Measurements from ENCODE around the gene SFXN5. TPM values are rescaled to one million over a fixed set of nuclear protein-coding genes. Genes with fewer than 3 reads are reported as not detected.

Gene SFXN5
- total RNA-seq, 1 donor from 2014 or later, result 14.9 TPM

DNA sequence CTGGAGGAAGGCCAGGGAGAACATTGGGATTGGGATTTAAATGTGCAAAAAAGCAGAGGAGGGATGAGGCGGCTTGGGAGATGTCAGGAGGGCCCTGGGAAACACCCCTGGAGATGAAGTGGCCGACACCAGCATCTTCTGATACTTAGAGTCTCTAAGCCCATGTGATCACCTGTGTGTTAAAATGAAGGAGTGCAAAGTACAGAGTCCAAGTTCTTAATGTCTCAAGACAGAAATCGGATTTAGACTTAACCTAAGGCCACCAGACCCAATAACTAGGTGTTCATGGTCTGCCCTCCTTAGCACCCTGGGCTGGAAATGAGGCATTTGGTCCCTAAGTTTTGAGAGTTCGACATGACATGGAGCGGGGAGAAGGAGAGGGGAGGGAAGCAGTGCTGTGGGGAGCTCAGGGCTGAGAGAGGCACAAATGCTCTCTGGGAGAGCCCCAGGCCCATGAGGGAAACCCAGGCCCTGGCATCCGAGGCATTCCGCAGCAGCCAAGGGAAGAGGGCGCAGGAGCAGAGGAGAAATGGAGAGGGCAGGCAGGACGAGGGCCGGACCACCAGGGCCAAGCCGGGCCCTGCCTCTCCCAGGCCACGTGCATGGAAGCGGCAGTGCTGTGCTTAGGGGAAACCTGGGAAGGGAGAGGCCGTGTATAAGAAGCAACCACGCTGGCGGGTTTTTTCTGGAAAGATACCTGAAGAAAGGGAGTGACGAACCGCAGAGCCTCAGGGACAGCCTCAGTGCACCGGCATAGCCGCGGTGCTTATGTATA is 63.3 kb downstream of the SFXN5 start:
- Histone ChIP-seq H2AFZ (ENCODE audit: low read depth, low read length) (no peak overlapping the region), H3K27ac (ENCODE audit: low read depth, low read length) (no peak overlapping the region), H3K79me2 (ENCODE audit: insufficient read depth, low read length) (no peaks in the 10 kb centered on the region), H3K36me3 (ENCODE audit: insufficient read depth, low read length) (no peaks in the 10 kb centered on the region), H3K27me3 (ENCODE audit: insufficient read depth, low read length) (no peaks in the 10 kb centered on the region), H3K9ac (ENCODE audit: low read length) (no peak overlapping the region), H4K20me1 (ENCODE audit: insufficient read depth, low read length) (peaks cover 7% of the 10 kb centered on the region), H3K4me1 (ENCODE audit: insufficient read depth, low read length) (no peaks in the 10 kb centered on the region), H3K4me2 (ENCODE audit: low read length) (no peak overlapping the region), H3K9me3 (ENCODE audit: insufficient read depth, low read depth, low read length) (no peaks in the 10 kb centered on the region), H3K4me3 (ENCODE audit: insufficient read depth, low read depth, low read length) (no peak overlapping the region)
- DNase-seq (ENCODE audit: low read depth), result no peak
- Mint-ChIP-seq H3K4me3 (ENCODE audit: unreplicated experiment) (no peak overlapping the region), H3K4me1 (ENCODE audit: low read depth, unreplicated experiment) (peaks cover 7% of the 10 kb centered on the region), H3K27ac (ENCODE audit: unreplicated experiment) (no peak overlapping the region), H3K36me3 (ENCODE audit: low read depth, unreplicated experiment) (peaks cover 26% of the 10 kb centered on the region), H3K9me3 (ENCODE audit: unreplicated experiment) (peaks cover 3% of the 10 kb centered on the region), H3K27me3 (ENCODE audit: low read depth, unreplicated experiment) (peaks cover 3% of the 10 kb centered on the region)
- no peak for FAIRE-seq
- TF ChIP-seq, protein P1, sequence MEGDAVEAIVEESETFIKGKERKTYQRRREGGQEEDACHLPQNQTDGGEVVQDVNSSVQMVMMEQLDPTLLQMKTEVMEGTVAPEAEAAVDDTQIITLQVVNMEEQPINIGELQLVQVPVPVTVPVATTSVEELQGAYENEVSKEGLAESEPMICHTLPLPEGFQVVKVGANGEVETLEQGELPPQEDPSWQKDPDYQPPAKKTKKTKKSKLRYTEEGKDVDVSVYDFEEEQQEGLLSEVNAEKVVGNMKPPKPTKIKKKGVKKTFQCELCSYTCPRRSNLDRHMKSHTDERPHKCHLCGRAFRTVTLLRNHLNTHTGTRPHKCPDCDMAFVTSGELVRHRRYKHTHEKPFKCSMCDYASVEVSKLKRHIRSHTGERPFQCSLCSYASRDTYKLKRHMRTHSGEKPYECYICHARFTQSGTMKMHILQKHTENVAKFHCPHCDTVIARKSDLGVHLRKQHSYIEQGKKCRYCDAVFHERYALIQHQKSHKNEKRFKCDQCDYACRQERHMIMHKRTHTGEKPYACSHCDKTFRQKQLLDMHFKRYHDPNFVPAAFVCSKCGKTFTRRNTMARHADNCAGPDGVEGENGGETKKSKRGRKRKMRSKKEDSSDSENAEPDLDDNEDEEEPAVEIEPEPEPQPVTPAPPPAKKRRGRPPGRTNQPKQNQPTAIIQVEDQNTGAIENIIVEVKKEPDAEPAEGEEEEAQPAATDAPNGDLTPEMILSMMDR (IDR thresholded peaks at IDR 0.05; ENCODE audit: insufficient read depth, low read depth, low read length), result no peak
- TF ChIP-seq EZH2 (IDR thresholded peaks at IDR 0.05; ENCODE audit: insufficient read depth, low read length), result no peak

DNA sequence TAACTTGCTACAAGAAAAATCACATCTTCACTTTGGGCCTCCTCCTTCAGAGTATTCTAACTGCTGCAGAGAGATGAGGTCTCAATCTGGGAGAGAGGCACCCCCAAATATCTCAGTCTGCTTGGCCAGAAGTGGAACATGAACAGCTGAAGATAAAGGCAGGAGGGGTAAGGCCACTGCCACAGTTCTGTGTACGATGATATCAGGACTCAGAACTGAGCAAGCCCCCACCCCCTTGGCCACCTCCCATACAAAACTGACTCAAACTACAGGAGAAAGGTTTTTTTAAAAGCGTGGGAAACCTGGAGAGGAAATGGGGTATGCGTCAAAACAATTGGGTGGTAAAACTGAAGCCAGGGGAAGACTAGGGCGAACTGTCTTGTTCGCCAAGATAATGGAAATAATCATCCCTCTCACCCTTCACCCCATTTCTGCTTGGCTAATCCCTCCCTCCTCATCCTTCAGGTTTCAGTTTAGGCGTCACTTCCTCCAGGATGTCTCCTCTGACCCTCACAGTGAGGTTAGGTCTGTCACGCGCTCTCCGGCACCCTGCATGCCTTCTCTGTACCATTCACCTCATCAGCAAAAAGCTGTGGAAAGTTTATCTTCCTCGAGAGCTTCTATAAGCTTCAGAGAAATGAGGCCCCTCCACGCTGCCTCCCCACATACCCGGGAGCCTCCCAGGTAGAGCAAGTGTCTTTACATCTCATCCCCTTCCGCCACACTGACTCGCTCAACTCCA is 64.4 kb downstream of the SFXN5 start:
- H3K4me2 ChIP-seq (ENCODE audit: low read length), result no peak overlapping the region
- H3K9me3 Mint-ChIP-seq (ENCODE audit: unreplicated experiment), result peaks cover 3% of the 10 kb centered on the region
- peaks cover 7% of the 10 kb centered on the region for H4K20me1 ChIP-seq (ENCODE audit: insufficient read depth, low read length)
- no peak overlapping the region for H3K4me3 Mint-ChIP-seq (ENCODE audit: unreplicated experiment)
- peaks cover 3% of the 10 kb centered on the region for H3K27me3 Mint-ChIP-seq (ENCODE audit: low read depth, unreplicated experiment)
- H3K36me3 Mint-ChIP-seq (ENCODE audit: low read depth, unreplicated experiment), result peaks cover 26% of the 10 kb centered on the region
- H3K36me3 ChIP-seq (ENCODE audit: insufficient read depth, low read length), result no peaks in the 10 kb centered on the region
- H3K79me2 ChIP-seq (ENCODE audit: insufficient read depth, low read length), result no peaks in the 10 kb centered on the region
- H2AFZ ChIP-seq (ENCODE audit: low read depth, low read length), result no peak overlapping the region
- H3K4me3 ChIP-seq (ENCODE audit: insufficient read depth, low read depth, low read length), result no peak overlapping the region
- no peaks in the 10 kb centered on the region for H3K4me1 ChIP-seq (ENCODE audit: insufficient read depth, low read length)
- H3K27me3 ChIP-seq (ENCODE audit: insufficient read depth, low read length), result no peaks in the 10 kb centered on the region
- no peaks in the 10 kb centered on the region for H3K9me3 ChIP-seq (ENCODE audit: insufficient read depth, low read depth, low read length)
- TF ChIP-seq EZH2 (IDR thresholded peaks at IDR 0.05; ENCODE audit: insufficient read depth, low read length), result no peak
- TF ChIP-seq, protein P1 (IDR thresholded peaks at IDR 0.05; ENCODE audit: insufficient read depth, low read depth, low read length), result no peak
- peaks cover 7% of the 10 kb centered on the region for H3K4me1 Mint-ChIP-seq (ENCODE audit: low read depth, unreplicated experiment)
- no peak overlapping the region for H3K27ac ChIP-seq (ENCODE audit: low read depth, low read length)
- H3K27ac Mint-ChIP-seq (ENCODE audit: unreplicated experiment), result no peak overlapping the region
- FAIRE-seq (no peak), DNase-seq (ENCODE audit: low read depth) (no peak)
- no peak overlapping the region for H3K9ac ChIP-seq (ENCODE audit: low read length)
